HG03196 (cell line): Measurements from ENCODE around the gene ANKRD11.

Source experiments
- ATAC-seq: cut with Tn5 transposase; IDR thresholded peaks from one replicate; pipeline ENCODE4 v1.9.1; 2021; ENCODE audit not compliant: unreplicated experiment

ANKRD11 gene

GRCh38 chr16:89354325-89354724, 136.0 kb downstream of the ANKRD11 start:
- no peak for ATAC-seq

GRCh38 chr16:89352091-89352681, 138.2 kb downstream of the ANKRD11 start:
- ATAC-seq: no peak

GRCh38 chr16:89351645-89352044, 138.7 kb downstream of the ANKRD11 start:
- ATAC-seq: no peak

- no peak for ATAC-seq
Observed at GRCh38 chr16:89350701-89351380, 139.5 kb downstream of the ANKRD11 start.

- no peak for ATAC-seq
Observed at GRCh38 chr16:89349947-89350633, 140.3 kb downstream of the ANKRD11 start.

GRCh38 chr16:89347807-89348206, 142.6 kb downstream of the ANKRD11 start:
- ATAC-seq: no peak

GRCh38 chr16:89346869-89347268, 143.5 kb downstream of the ANKRD11 start:
- no peak for ATAC-seq

GRCh38 chr16:89345642-89346150, 144.7 kb downstream of the ANKRD11 start:
- ATAC-seq: no peak

- ATAC-seq: no peak
Observed at GRCh38 chr16:89344846-89345611, 145.3 kb downstream of the ANKRD11 start.

- no peak for ATAC-seq
Observed at GRCh38 chr16:89344458-89344834, 145.9 kb downstream of the ANKRD11 start.

GRCh38 chr16:89343501-89344457, 146.6 kb downstream of the ANKRD11 start:
- no peak for ATAC-seq

- no peak for ATAC-seq
Observed at GRCh38 chr16:89341697-89342694, 148.4 kb downstream of the ANKRD11 start.

- no peak for ATAC-seq
Observed at GRCh38 chr16:89341279-89341678, 149.1 kb downstream of the ANKRD11 start.

GRCh38 chr16:89338863-89339262, 151.5 kb downstream of the ANKRD11 start:
- no peak for ATAC-seq

- ATAC-seq: no peak
Observed at GRCh38 chr16:89337965-89338364, 152.4 kb downstream of the ANKRD11 start.

- ATAC-seq: no peak
Observed at GRCh38 chr16:89335803-89336485, 154.4 kb downstream of the ANKRD11 start.

- no peak for ATAC-seq
Observed at GRCh38 chr16:89334988-89335802, 155.2 kb downstream of the ANKRD11 start.

- no peak for ATAC-seq
Observed at GRCh38 chr16:89334461-89334860, 155.9 kb downstream of the ANKRD11 start.
